ENCODE data around the gene PDE10A.

Gene PDE10A

DNA sequence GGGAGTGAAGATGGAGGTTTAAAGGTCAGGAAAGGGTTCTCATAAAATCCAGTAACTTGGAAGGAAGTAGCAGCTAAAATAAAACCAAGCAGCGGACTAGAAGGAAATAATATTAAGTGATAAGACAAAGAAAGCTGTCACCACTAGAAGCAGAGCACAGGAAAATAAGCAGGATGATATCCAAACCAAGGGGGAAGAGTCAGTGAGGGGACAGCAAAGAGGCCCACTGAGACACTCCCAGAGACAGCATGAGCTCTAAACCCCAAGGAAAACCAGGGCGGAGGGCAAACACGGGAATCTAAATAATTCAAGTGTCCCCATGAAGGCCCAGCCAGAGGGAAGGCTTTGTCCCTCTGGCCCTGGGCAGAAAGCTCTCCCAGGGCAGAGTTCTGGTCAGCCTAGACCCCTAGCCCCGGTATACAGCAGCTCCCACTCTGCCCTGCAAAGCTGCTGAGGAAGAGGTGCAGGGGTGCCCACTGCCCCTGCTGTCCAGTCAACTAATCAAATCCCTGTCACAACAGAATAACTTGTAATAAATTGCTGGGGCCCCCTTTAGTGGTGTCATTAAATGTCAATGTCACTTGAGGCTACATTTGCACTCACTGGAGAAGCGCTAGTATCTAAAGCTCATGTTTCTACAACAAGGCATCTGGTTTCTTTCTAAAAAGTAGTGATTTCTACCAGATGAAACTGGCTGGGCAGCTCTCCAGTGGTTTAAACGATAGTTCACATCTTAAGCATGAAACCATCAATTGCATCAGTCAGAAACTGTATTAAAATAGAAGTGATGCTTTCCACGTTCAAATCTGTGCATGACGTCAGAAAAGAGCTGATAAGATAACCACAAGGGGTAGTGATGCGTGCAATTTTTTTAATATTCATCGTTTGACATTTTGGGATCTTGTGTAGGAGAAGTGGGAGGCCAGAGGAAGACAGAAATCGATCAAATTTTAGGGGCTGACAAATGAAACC, 13.6 kb downstream of the PDE10A start:
- H3K4me3 ChIP-seq (ENCODE audit: low read length), result no peak overlapping the region
- no peak for DNase-seq (ENCODE audit: low read depth)
- TF ChIP-seq CTCF (IDR thresholded peaks at IDR 0.05; ENCODE audit: insufficient read depth, low read depth, low read length, missing control alignments), result no peak

DNA sequence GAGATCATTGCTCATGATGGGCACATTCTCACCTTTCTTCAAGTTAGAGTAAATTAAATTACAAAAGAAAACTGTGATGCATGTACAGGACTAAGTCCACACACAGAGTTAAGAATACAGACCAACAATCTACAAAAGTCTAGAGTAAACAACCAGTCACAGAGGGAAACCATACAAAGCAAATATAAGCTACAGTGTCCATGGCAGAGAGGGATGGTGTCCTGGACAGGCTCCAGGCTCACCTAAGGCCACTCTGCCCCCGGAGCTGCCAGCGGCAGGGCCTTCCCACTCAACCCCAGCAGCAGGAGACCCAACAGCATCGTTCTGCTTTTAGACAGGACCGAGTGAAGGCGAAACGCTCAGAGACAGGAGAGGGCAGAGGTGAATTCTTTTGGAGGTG, 16.0 kb downstream of the PDE10A start:
- no peak for DNase-seq (ENCODE audit: low read depth)
- no peak for TF ChIP-seq CTCF (IDR thresholded peaks at IDR 0.05; ENCODE audit: insufficient read depth, low read depth, low read length, missing control alignments)
- H3K4me3 ChIP-seq (ENCODE audit: low read length), result no peak overlapping the region

DNA sequence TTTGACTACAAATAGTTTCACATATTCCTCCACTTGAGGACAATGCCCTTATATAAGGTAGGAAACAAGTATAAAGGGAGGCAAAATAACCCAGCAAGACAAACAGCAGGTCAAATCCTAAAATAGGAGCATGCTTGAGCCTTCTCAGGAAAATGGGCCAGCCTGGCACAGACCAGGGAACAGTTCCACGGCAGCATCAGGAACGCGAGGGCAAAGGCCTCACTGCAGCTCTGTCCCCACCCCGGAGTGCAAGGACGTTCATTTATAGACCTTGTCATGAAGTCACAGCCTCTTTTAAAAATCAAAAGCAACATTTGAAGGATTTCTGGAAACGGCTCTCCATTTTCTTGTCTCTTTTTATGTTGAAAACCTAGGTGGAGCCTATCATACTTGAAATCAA, 17.1 kb downstream of the PDE10A start:
- no peak for TF ChIP-seq CTCF (IDR thresholded peaks at IDR 0.05; ENCODE audit: insufficient read depth, low read depth, low read length, missing control alignments)
- no peak for DNase-seq (ENCODE audit: low read depth)
- no peak overlapping the region for H3K4me3 ChIP-seq (ENCODE audit: low read length)

DNA sequence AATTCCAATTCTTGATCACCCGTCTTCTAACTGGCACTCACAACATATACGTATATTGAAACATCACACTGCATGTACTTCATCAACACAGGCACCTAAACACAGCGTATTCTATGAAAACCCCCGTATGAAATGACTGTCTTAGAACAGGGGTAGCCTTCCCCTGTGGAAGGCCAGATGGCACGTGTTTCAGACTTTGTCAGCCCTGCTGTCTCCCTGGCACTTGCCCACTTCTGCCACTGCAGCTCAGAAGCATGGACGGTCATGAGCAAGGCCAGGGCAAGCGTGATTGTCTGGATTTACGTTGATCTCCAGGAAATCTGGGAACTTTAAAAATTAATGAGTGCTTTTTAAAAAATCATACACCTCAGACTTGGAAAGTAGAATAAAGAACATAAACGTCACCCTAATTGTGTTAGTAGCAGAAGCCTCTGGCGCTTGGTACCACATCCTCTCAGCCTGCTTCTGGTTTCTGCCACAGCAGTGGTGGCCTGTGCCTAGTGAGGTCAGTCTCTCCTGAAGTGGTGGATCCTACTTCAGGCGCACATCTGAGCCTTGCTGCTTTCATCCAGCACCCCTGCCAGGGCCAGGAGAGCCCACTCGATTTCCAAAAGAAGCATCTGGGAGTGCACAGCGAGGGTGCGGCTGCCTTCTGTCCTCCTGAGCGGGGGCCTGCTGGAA, 18.3 kb downstream of the PDE10A start:
- no peak for TF ChIP-seq CTCF (IDR thresholded peaks at IDR 0.05; ENCODE audit: insufficient read depth, low read depth, low read length, missing control alignments)
- DNase-seq (ENCODE audit: low read depth), result no peak
- H3K4me3 ChIP-seq (ENCODE audit: low read length), result no peak overlapping the region

GRCh38 chr6:165643015-165643414, 20.0 kb downstream of the PDE10A start:
- no peak for TF ChIP-seq CTCF (IDR thresholded peaks at IDR 0.05; ENCODE audit: insufficient read depth, low read depth, low read length, missing control alignments)
- DNase-seq (ENCODE audit: low read depth), result no peak
- H3K4me3 ChIP-seq (ENCODE audit: low read length), result no peak overlapping the region

DNA sequence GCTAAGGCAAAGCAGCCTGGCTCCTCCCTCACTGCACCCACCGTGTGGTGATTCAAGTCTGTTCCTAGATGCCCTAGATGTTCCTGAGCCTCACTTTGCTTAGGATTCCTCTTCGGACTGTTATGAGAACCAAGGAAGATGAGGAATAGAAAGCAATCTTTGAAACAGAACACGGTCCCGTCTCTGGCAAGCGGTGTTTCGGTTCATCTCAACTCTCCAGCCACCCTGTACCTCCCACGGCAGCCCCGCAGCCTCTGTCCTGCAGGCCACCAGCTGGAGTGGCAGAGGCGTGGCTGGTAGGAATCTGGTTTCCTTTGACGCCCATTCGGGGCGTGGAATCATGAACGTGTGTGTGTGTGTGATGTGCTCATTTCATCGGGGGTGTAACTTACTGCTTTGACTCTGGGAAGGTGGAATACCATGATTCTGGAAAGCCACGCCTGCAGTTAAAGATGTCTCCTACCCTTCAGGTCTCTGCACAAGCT, 21.3 kb downstream of the PDE10A start:
- H3K4me3 ChIP-seq (ENCODE audit: low read length), result no peak overlapping the region
- DNase-seq (ENCODE audit: low read depth), result no peak
- TF ChIP-seq CTCF (IDR thresholded peaks at IDR 0.05; ENCODE audit: insufficient read depth, low read depth, low read length, missing control alignments), result no peak

All from epithelial cell of esophagus (primary cell).